ENCODE results near the gene PNRC1.

DNA sequence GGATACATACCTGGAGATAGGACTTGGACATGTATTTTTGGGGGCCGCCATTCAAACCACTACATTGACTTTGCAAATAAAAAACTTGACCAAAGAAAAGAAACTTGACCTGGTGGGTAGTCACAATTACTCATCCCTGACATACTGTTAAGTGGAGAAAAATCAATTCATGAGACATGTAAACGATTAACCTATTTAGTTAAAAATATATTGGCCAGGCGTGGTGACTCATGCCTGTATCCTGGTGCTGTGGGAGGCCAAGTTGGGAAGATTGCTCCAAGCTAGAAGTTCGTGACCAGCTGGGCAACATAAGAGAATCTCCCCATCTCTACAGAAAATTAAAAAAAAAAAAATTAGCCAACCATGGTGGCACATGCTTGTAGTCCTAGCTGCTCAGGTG, 39.8 kb downstream of the PNRC1 start:
- TF ChIP-seq CTCF (IDR thresholded peaks at IDR 0.05; ENCODE audit: low read depth, low read length): no peak
- no peak for TF ChIP-seq EZH2phosphoT487 (IDR thresholded peaks at IDR 0.05; ENCODE audit: low read depth)

Data from OCI-LY3 (cell line).